Vagina (tissue), 2 donors: ENCODE measurements around the gene H1-8. TPM values are rescaled to one million over a fixed set of nuclear protein-coding genes. Genes with fewer than 3 reads are reported as not detected.

Experiments
- DNase-seq, 2 donors: peaks; one replicate each; pipeline ENCODE4 v3.0.0-alpha.2; 2017; ENCODE audit errors: extremely low spot score in 2 of 2
- H3K27ac ChIP-seq: fragments of 200-600 bp; sonication (generic); one replicate; pipeline ENCODE4 v1.5.1; 2019
- H3K27me3 ChIP-seq: fragments of 200-600 bp; sonication (generic); one replicate; pipeline ENCODE4 v1.5.1; 2019
- H3K36me3 ChIP-seq, 2 donors: fragments of 200-600 bp; sonication (generic); one replicate each; pipeline ENCODE4 v1.5.1; 2017 to 2019
- H3K4me1 ChIP-seq: fragments of 200-600 bp; sonication (generic); one replicate; pipeline ENCODE4 v1.5.1; 2019
- H3K4me3 ChIP-seq, 2 donors: fragments of 200-600 bp; sonication (generic); 1 replicate in 1 of 2; 2 replicates in 1 of 2; pipeline ENCODE4 v1.5.1; 2016 to 2019
- H3K9me3 ChIP-seq: fragments of 200-600 bp; sonication (generic); one replicate; pipeline ENCODE4 v1.5.1; 2019
- POLR2A ChIP-seq, 2 donors: fragments of 450-650 bp; IDR thresholded peaks; one replicate each; pipeline ENCODE4 v1.6.1; 2017; ENCODE audit warnings: antibody characterized with exemption in 2 of 2, mild to moderate bottlenecking in 2 of 2, moderate library complexity in 2 of 2
- POLR2AphosphoS5 ChIP-seq, 2 donors: sonication (generic); formaldehyde crosslinking; IDR thresholded peaks; one replicate each; pipeline ENCODE4 v1.9.0; 2017; ENCODE audit warnings: antibody characterized with exemption in 2 of 2, mild to moderate bottlenecking in 2 of 2, low read depth in 1 of 2; ENCODE audit not compliant: insufficient read depth in 1 of 2
- intact Hi-C: fragments of 100-400 bp; cut with DNase I; formaldehyde crosslinking; loops from one replicate; pipeline ENCODE4 v1.15.1; 2023
- total RNA-seq: library from RNA; depleted of rRNA; stranded (reverse); fragments of >200 nt; gene quantifications from one replicate; pipeline ENCODE4 v1.2.3, GENCODE V29; 2016
- TF ChIP-seq, protein P1 (sequence below), 3 experiments: fragments of 450-650 bp in 2 of 3; fragments of 200-600 bp in 1 of 3; sonication (generic) in 1 of 3; IDR thresholded peaks; one replicate each; pipeline ENCODE4 v1.5.1; 2017 to 2019; ENCODE audit warnings: antibody characterized with exemption in 3 of 3, mild to moderate bottlenecking in 2 of 3, moderate library complexity in 2 of 3

The H1-8 gene
- total RNA-seq, 1 donor from 2014 or later: not detected

- no peak for DNase-seq
- H3K4me1 ChIP-seq: peaks cover 35% of the 10 kb centered on the region
- peaks cover 0 to 37% of the 10 kb centered on the region in 2 donors for H3K36me3 ChIP-seq
- no peaks in the 10 kb centered on the region for H3K27me3 ChIP-seq
- TF ChIP-seq, protein P1, sequence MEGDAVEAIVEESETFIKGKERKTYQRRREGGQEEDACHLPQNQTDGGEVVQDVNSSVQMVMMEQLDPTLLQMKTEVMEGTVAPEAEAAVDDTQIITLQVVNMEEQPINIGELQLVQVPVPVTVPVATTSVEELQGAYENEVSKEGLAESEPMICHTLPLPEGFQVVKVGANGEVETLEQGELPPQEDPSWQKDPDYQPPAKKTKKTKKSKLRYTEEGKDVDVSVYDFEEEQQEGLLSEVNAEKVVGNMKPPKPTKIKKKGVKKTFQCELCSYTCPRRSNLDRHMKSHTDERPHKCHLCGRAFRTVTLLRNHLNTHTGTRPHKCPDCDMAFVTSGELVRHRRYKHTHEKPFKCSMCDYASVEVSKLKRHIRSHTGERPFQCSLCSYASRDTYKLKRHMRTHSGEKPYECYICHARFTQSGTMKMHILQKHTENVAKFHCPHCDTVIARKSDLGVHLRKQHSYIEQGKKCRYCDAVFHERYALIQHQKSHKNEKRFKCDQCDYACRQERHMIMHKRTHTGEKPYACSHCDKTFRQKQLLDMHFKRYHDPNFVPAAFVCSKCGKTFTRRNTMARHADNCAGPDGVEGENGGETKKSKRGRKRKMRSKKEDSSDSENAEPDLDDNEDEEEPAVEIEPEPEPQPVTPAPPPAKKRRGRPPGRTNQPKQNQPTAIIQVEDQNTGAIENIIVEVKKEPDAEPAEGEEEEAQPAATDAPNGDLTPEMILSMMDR (IDR thresholded peaks at IDR 0.05): no peak
- TF ChIP-seq POLR2AphosphoS5 (IDR thresholded peaks at IDR 0.05; ENCODE audit: insufficient read depth in 1 of 2, low read depth in 1 of 2) (peak in 1 of 2 donors; percentile 53), POLR2A (IDR thresholded peaks at IDR 0.05) (no peak)
- intact Hi-C loops: no loop called here
- H3K27ac ChIP-seq: peak overlapping the region; percentile 87
- H3K9me3 ChIP-seq: no peaks in the 10 kb centered on the region
- H3K4me3 ChIP-seq: no peak overlapping the region
Measured at GRCh38 chr3:129576514-129577352, 33.8 kb downstream of the H1-8 start.

DNA sequence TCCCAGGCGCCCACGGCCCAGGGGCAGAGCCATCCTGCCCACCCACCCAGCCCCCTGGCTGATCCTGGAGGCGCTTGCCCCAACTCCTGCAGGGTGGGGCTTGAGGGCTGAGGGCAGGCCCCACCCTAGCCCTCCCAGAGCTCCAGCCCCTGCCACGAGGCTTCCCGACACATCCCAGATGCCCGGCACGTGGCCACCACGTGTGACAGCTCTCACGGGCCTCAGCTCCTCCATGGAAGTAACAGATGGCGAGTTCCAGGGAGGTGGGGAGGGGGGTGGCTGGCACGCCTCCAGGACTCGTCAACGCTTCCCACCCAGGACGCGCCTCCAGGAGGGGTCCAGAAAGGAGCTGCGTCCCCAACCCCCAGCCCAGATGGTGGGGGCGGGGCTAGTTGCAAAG, 34.4 kb downstream of the H1-8 start:
- TF ChIP-seq POLR2AphosphoS5 (IDR thresholded peaks at IDR 0.05; ENCODE audit: insufficient read depth in 1 of 2, low read depth in 1 of 2) (no peak), POLR2A (IDR thresholded peaks at IDR 0.05) (no peak)
- TF ChIP-seq, protein P1 (IDR thresholded peaks at IDR 0.05): no peak
- intact Hi-C loops: no loop called here
- DNase-seq: no peak
- H3K36me3 ChIP-seq: peaks cover 0 to 37% of the 10 kb centered on the region in 2 donors
- H3K9me3 ChIP-seq: no peaks in the 10 kb centered on the region
- H3K4me1 ChIP-seq: peaks cover 35% of the 10 kb centered on the region
- no peak overlapping the region for H3K4me3 ChIP-seq
- H3K27ac ChIP-seq: peak overlapping the region; percentile 87
- H3K27me3 ChIP-seq: no peaks in the 10 kb centered on the region

DNA sequence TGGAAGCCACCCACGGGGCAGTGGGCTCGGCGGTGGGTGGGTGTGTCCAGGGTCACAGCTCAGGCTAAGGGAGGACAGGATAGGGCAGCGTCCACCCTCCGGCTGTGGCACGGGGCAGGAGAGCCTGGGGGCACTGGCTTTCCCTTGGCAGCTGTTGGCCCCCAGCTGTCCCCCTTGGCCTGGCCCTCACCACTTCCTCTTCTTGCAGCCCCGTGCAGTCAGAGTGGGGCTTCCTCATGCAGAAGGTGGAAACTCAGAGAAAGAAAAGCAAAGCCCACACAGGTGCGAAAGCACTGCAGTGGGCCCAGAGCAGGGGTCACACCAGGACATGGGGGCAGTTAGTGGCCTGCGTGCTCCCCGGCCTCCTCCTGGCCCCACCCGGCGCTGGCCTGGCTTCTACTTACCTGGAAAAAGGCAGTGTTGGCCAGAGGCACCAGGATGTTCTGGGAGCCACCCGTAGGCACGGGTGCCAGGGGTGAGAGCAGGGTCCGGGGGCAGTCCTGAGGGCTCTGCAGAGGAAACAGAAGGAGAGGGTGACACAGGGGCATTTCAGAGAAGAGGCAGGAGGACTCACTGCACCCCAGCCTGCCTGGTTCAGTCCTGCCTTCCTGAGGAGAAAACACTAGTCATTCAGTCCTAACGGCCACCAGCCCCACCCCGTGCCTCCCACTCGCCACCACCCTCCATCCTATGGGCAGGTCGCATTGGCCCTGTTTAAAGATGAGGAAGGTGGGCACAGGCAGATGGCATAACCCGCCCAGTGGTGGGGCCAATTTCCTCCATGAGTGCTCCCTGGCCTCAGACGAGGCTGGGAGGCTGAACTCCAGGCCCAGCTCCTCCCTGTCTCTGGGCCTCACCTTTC, 35.2 kb downstream of the H1-8 start:
- H3K27ac ChIP-seq: peak overlapping the region; percentile 87
- no peak for DNase-seq
- H3K27me3 ChIP-seq: no peaks in the 10 kb centered on the region
- intact Hi-C loops: no loop called here
- TF ChIP-seq POLR2A (IDR thresholded peaks at IDR 0.05) (no peak), POLR2AphosphoS5 (IDR thresholded peaks at IDR 0.05; ENCODE audit: insufficient read depth in 1 of 2, low read depth in 1 of 2) (no peak)
- TF ChIP-seq, protein P1 (IDR thresholded peaks at IDR 0.05): no peak
- H3K9me3 ChIP-seq: no peaks in the 10 kb centered on the region
- H3K4me3 ChIP-seq: no peak overlapping the region
- H3K36me3 ChIP-seq: peaks cover 0 to 38% of the 10 kb centered on the region in 2 donors
- H3K4me1 ChIP-seq: peaks cover 35% of the 10 kb centered on the region

GRCh38 chr3:129579991-129580390, 37.0 kb downstream of the H1-8 start:
- H3K27ac ChIP-seq: peak overlapping the region; percentile 7
- H3K9me3 ChIP-seq: no peaks in the 10 kb centered on the region
- H3K4me1 ChIP-seq: peaks cover 35% of the 10 kb centered on the region
- H3K36me3 ChIP-seq: peaks cover 0 to 36% of the 10 kb centered on the region in 2 donors
- no peak overlapping the region for H3K4me3 ChIP-seq
- no peak for DNase-seq
- H3K27me3 ChIP-seq: no peaks in the 10 kb centered on the region
- TF ChIP-seq POLR2AphosphoS5 (IDR thresholded peaks at IDR 0.05; ENCODE audit: insufficient read depth in 1 of 2, low read depth in 1 of 2) (no peak), POLR2A (IDR thresholded peaks at IDR 0.05) (no peak)
- TF ChIP-seq, protein P1 (IDR thresholded peaks at IDR 0.05): no peak
- intact Hi-C loops: no loop called here
